ENCODE data around the gene ARSB.

DNA sequence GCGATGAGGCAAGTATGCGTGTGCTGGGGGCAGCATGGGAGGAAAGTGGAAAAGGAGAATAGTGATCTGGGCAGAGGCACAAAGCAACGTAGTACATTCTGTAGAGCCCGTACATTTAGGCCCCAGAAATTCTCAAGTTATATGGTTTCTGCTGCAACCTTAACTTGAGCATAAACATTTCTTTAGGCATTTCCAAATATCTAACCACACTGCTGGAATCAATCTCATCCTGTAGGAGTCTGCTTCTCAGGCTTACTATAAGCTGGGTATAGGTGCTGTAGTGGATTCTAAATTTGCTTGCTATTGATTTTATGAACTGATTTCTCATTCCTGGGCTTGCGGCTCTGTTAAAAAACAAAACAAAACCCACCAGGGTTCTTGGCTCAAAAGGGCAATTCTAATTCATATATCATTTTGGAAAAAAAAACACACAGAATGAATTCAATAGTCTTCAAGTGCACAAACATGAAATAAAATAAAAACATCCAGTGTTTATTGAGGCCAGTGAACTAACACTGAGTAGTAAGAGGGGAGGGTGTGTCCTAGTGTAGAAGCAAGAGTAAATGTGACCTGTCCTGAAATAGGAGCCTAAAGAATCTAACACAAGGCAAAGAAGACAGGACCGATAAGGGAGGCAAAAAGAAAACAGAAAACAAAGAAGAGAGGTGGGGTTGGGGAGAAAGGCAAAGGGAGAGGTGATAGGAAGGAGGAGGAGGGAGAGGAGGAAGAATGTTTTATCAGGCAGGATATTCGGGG is 191.0 kb downstream of the ARSB start:
- TF ChIP-seq, protein P1, sequence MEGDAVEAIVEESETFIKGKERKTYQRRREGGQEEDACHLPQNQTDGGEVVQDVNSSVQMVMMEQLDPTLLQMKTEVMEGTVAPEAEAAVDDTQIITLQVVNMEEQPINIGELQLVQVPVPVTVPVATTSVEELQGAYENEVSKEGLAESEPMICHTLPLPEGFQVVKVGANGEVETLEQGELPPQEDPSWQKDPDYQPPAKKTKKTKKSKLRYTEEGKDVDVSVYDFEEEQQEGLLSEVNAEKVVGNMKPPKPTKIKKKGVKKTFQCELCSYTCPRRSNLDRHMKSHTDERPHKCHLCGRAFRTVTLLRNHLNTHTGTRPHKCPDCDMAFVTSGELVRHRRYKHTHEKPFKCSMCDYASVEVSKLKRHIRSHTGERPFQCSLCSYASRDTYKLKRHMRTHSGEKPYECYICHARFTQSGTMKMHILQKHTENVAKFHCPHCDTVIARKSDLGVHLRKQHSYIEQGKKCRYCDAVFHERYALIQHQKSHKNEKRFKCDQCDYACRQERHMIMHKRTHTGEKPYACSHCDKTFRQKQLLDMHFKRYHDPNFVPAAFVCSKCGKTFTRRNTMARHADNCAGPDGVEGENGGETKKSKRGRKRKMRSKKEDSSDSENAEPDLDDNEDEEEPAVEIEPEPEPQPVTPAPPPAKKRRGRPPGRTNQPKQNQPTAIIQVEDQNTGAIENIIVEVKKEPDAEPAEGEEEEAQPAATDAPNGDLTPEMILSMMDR (IDR thresholded peaks at IDR 0.05), result no peak
- TF ChIP-seq SMC3 (IDR thresholded peaks at IDR 0.05) (no peak), FOSL2 (IDR thresholded peaks at IDR 0.05) (no peak), FOSL2 (CRISPR knock-in tag; IDR thresholded peaks at IDR 0.05) (no peak)
- TF ChIP-seq, protein P2, sequence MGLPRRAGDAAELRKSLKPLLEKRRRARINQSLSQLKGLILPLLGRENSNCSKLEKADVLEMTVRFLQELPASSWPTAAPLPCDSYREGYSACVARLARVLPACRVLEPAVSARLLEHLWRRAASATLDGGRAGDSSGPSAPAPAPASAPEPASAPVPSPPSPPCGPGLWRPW (IDR thresholded peaks at IDR 0.05), result no peak

Data from A549 (cell line).